ENCODE measurements around the gene POTEI. TPM values are rescaled to one million over a fixed set of nuclear protein-coding genes. Genes with fewer than 3 reads are reported as not detected.
"Not testable (repeated sequence)": the region's sequence is repeated elsewhere in the genome, so short reads cannot be mapped to it uniquely, and the experiment has no call there.

POTEI gene
- total RNA-seq, 1 experiment from 2014 or later: not detected

- H3K27me3 ChIP-seq (ENCODE audit: insufficient read depth, low read depth); H3K79me2 ChIP-seq (ENCODE audit: low read depth); CTCF ChIA-PET; H3K4me2 ChIP-seq; H3K9me2 ChIP-seq (ENCODE audit: insufficient read depth); H3K36me3 ChIP-seq (ENCODE audit: low read depth); H2AFZ ChIP-seq; H3K4me1 ChIP-seq (replicated peaks; ENCODE audit: insufficient read depth); DNase-seq; BruUV-seq (replicated peaks); H3K9me3 ChIP-seq (ENCODE audit: insufficient read depth, low read depth); H3F3A ChIP-seq (ENCODE audit: insufficient read depth, low read depth); H3K4me3 ChIP-seq; POLR2A ChIA-PET (ENCODE audit: unreplicated experiment); H4K20me1 ChIP-seq (ENCODE audit: insufficient read depth); H3K27ac ChIP-seq; intact Hi-C loops (cut with micrococcal nuclease; ENCODE audit: unreplicated experiment): not testable (repeated sequence)
Observed at GRCh38 chr2:130522390-130522789, 13.3 kb upstream of the POTEI start.

- H3F3A ChIP-seq (ENCODE audit: insufficient read depth, low read depth); DNase-seq; H3K4me1 ChIP-seq (replicated peaks; ENCODE audit: insufficient read depth); POLR2A ChIA-PET (ENCODE audit: unreplicated experiment); H2AFZ ChIP-seq; H3K27ac ChIP-seq; CTCF ChIA-PET; H3K4me3 ChIP-seq; H3K9me2 ChIP-seq (ENCODE audit: insufficient read depth); H3K4me2 ChIP-seq; H3K9me3 ChIP-seq (ENCODE audit: insufficient read depth, low read depth); H3K36me3 ChIP-seq (ENCODE audit: low read depth); H3K79me2 ChIP-seq (ENCODE audit: low read depth); H4K20me1 ChIP-seq (ENCODE audit: insufficient read depth); intact Hi-C loops (cut with micrococcal nuclease; ENCODE audit: unreplicated experiment); H3K27me3 ChIP-seq (ENCODE audit: insufficient read depth, low read depth); BruUV-seq (replicated peaks): not testable (repeated sequence)
Observed at GRCh38 chr2:130520992-130521391, 11.9 kb upstream of the POTEI start, which contains the start of gene CFC1B. TSS of gene CFC1B (plus strand) at chr2:130521222. CDS start at chr2:130521485, 263 bp downstream.

- DNase-seq; POLR2A ChIA-PET (ENCODE audit: unreplicated experiment); H3K4me1 ChIP-seq (replicated peaks; ENCODE audit: insufficient read depth); H3K9me2 ChIP-seq (ENCODE audit: insufficient read depth); H3K9me3 ChIP-seq (ENCODE audit: insufficient read depth, low read depth); BruUV-seq (replicated peaks); H3K36me3 ChIP-seq (ENCODE audit: low read depth); H3K4me2 ChIP-seq; H4K20me1 ChIP-seq (ENCODE audit: insufficient read depth); H3F3A ChIP-seq (ENCODE audit: insufficient read depth, low read depth); H3K79me2 ChIP-seq (ENCODE audit: low read depth); H3K27me3 ChIP-seq (ENCODE audit: insufficient read depth, low read depth); CTCF ChIA-PET; H2AFZ ChIP-seq; H3K27ac ChIP-seq; intact Hi-C loops (cut with micrococcal nuclease; ENCODE audit: unreplicated experiment); H3K4me3 ChIP-seq: not testable (repeated sequence)
Observed at GRCh38 chr2:130518516-130519106, 9.5 kb upstream of the POTEI start.

GRCh38 chr2:130511747-130512451, 2.8 kb upstream of the POTEI start:
- BruUV-seq (replicated peaks); H3K79me2 ChIP-seq (ENCODE audit: low read depth); H4K20me1 ChIP-seq (ENCODE audit: insufficient read depth); H3F3A ChIP-seq (ENCODE audit: insufficient read depth, low read depth); H3K36me3 ChIP-seq (ENCODE audit: low read depth); H3K4me2 ChIP-seq; CTCF ChIA-PET; H3K9me2 ChIP-seq (ENCODE audit: insufficient read depth); H3K27ac ChIP-seq; H3K4me3 ChIP-seq; H3K27me3 ChIP-seq (ENCODE audit: insufficient read depth, low read depth); intact Hi-C loops (cut with micrococcal nuclease; ENCODE audit: unreplicated experiment); DNase-seq; POLR2A ChIA-PET (ENCODE audit: unreplicated experiment); H2AFZ ChIP-seq; H3K9me3 ChIP-seq (ENCODE audit: insufficient read depth, low read depth); H3K4me1 ChIP-seq (replicated peaks; ENCODE audit: insufficient read depth): not testable (repeated sequence)

GRCh38 chr2:130510807-130511746, 1.9 kb upstream of the POTEI start:
- BruUV-seq (replicated peaks); H3K9me2 ChIP-seq (ENCODE audit: insufficient read depth); CTCF ChIA-PET; H3K4me2 ChIP-seq; POLR2A ChIA-PET (ENCODE audit: unreplicated experiment); H3F3A ChIP-seq (ENCODE audit: insufficient read depth, low read depth); H3K4me1 ChIP-seq (replicated peaks; ENCODE audit: insufficient read depth); H3K9me3 ChIP-seq (ENCODE audit: insufficient read depth, low read depth); H3K27me3 ChIP-seq (ENCODE audit: insufficient read depth, low read depth); H3K27ac ChIP-seq; H2AFZ ChIP-seq; H3K4me3 ChIP-seq; DNase-seq; H3K79me2 ChIP-seq (ENCODE audit: low read depth); H3K36me3 ChIP-seq (ENCODE audit: low read depth); intact Hi-C loops (cut with micrococcal nuclease; ENCODE audit: unreplicated experiment); H4K20me1 ChIP-seq (ENCODE audit: insufficient read depth): not testable (repeated sequence)

- BruUV-seq (replicated peaks); H3K4me3 ChIP-seq; H3K79me2 ChIP-seq (ENCODE audit: low read depth); H3K4me1 ChIP-seq (replicated peaks; ENCODE audit: insufficient read depth); POLR2A ChIA-PET (ENCODE audit: unreplicated experiment); H3K9me3 ChIP-seq (ENCODE audit: insufficient read depth, low read depth); H3K36me3 ChIP-seq (ENCODE audit: low read depth); H3K27ac ChIP-seq; DNase-seq; H4K20me1 ChIP-seq (ENCODE audit: insufficient read depth); CTCF ChIA-PET; H3K9me2 ChIP-seq (ENCODE audit: insufficient read depth); H3F3A ChIP-seq (ENCODE audit: insufficient read depth, low read depth); H2AFZ ChIP-seq; H3K27me3 ChIP-seq (ENCODE audit: insufficient read depth, low read depth); H3K4me2 ChIP-seq; intact Hi-C loops (cut with micrococcal nuclease; ENCODE audit: unreplicated experiment): not testable (repeated sequence)
Observed at GRCh38 chr2:130491073-130491472, 18.1 kb downstream of the POTEI start.

GRCh38 chr2:130455413-130455812, 53.7 kb downstream of the POTEI start:
- H3K4me2 ChIP-seq; H2AFZ ChIP-seq; BruUV-seq (replicated peaks); H3F3A ChIP-seq (ENCODE audit: insufficient read depth, low read depth); H3K36me3 ChIP-seq (ENCODE audit: low read depth); H4K20me1 ChIP-seq (ENCODE audit: insufficient read depth); H3K9me3 ChIP-seq (ENCODE audit: insufficient read depth, low read depth); POLR2A ChIA-PET (ENCODE audit: unreplicated experiment); H3K79me2 ChIP-seq (ENCODE audit: low read depth); CTCF ChIA-PET; H3K27me3 ChIP-seq (ENCODE audit: insufficient read depth, low read depth); H3K4me1 ChIP-seq (replicated peaks; ENCODE audit: insufficient read depth); DNase-seq; H3K4me3 ChIP-seq; H3K27ac ChIP-seq; intact Hi-C loops (cut with micrococcal nuclease; ENCODE audit: unreplicated experiment); H3K9me2 ChIP-seq (ENCODE audit: insufficient read depth): not testable (repeated sequence)

Data from PC-9 (cell line).